PFSK-1 (cell line): ENCODE data around the gene PHAF1.

Experiments used
- FOXP2 ChIP-seq: optimal IDR thresholded peaks from 2 replicates; pipeline ENCODE3; 2011; ENCODE audit warnings: borderline replicate concordance, control low read depth, inconsistent platforms; ENCODE audit not compliant: insufficient read depth; ENCODE audit errors: extremely low read length, extremely low read depth
- REST ChIP-seq, 2 experiments: IDR thresholded peaks; 2 replicates each; pipeline versions ENCODE4 v1.6.1 to v1.8.0; 2011 to 2012; ENCODE audit warnings: low read depth in 2 of 2, low read length in 2 of 2, control low read depth in 1 of 2, inconsistent platforms in 1 of 2, mild to moderate bottlenecking in 1 of 2, moderate library complexity in 1 of 2; ENCODE audit not compliant: insufficient read depth in 1 of 2
- SIN3A ChIP-seq: IDR thresholded peaks from 2 replicates; pipeline ENCODE4 v1.6.1; 2012; ENCODE audit warnings: mild to moderate bottlenecking, low read length, moderate library complexity, borderline replicate concordance; ENCODE audit not compliant: insufficient read depth
- TAF1 ChIP-seq: IDR thresholded peaks from 2 replicates; pipeline ENCODE4 v1.6.1; 2012; ENCODE audit warnings: low read length, control low read depth, borderline replicate concordance; ENCODE audit not compliant: insufficient read depth

- TF ChIP-seq SIN3A (no peak), TAF1 (no peak), REST (IDR thresholded peaks at IDR 0.05; ENCODE audit: insufficient read depth in 1 of 2, low read depth in 2 of 2, low read length in 2 of 2) (no peak), FOXP2 (no peak)
Measured at GRCh38 chr16:67194260-67194659, 84.5 kb downstream of the PHAF1 start.
